ENCODE results near the gene KCNMA1.
A peak's percentile ranks its signal among the peaks of the same experiment; 100 is the strongest.
"Not testable (repeated sequence)": the region's sequence is repeated elsewhere in the genome, so short reads cannot be mapped to it uniquely, and the experiment has no call there.

KCNMA1 gene

DNA sequence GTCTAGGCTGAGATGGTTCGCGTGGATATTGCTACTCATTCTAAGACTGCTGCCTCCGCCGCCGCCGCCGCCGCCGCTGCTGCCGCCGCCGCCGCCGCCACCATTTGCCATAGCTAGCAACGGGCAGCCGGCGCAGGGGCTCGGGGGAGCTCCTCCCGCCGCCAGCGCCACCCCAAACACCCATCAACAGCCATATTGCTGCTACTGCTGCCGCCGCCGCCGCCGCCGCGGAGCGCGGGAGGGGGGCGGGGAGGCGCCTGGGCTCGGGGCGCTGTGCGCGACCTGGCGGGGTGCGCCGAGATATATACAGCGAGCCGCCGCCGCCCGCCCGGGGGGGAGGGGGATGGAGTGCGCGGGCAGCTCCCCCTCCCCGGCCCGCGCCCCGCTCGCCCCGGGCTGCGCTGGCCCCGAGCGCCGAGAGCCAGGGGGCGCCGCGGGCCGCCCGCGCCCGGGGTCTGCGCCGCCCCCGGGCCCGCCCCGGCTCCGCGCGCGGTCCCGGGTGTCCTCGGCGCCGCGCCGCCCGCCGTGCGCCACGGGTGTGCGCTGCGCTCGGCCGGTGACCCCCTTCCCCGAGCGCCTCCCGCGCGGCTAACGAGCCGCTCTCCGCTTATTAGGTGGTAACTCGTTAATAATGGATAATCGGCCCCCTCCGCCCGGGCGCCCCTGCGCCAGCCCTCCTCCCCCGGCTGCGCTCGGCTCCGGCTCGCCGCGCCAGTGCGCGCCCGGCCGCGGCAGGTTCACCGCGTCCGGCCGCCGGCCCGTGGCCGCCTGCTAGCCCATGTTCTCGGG, at the start of gene KCNMA1:
Gene KCNMA1, minus strand, starts transcription at position 277 of the 789 bp plus-strand sequence.
- no peak for DNase-seq

DNA sequence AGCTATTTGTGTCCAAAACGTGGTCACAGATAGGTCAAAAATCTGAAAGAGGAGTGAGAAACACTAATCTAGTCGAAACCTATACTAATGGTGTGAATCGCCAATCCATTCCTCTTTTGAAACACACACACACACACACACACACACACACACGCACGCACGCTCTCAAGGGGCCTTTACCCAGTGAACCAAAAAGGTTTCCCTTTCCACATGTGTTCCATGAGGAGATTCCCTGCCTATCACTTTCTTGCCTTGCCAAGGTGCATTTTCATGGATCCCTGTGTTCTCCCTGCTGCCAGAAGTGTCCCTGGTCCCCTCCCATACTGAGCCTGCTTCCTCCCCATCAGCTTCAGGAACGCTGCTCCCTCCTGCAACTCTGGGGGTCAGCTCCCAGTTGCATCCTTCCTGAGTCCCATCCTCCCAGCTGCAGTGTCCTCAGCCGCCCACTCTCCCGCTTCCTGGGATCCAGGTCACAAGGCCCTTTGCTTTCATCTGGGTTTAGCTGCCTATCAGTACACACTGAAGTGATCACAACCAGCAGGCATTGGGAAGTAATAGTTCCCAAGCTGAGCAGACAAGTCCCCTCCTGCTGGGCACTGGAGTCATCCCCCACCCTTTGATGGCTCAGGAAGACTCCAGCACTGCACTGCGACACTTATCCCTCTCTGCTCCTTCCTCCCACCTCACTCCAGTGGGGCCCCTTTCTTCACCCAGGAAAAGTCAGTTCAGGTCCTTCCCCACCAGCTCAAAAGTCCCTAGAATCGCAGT, 49.2 kb upstream of the KCNMA1 start:
- DNase-seq, result no peak

DNA sequence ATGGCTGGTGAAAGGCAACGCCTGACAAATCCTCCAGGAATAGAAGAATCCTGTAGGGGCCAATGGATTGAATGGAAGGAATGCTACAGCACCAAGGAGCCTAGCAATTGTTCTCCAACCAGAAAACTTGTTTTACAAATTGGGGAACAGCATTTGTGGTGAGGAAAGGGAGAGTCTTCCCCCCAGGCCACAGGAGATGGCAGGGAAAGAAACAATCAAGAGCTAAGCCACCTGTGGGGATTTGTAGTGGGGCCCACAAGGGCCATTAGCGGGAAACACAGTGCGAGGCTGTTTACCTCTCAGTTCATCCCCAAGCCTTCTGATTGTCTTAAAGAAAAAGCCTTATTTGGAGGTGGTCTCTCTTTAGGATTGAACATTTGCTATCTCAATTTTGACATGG, 48.5 kb upstream of the KCNMA1 start:
- no peak for DNase-seq

DNA sequence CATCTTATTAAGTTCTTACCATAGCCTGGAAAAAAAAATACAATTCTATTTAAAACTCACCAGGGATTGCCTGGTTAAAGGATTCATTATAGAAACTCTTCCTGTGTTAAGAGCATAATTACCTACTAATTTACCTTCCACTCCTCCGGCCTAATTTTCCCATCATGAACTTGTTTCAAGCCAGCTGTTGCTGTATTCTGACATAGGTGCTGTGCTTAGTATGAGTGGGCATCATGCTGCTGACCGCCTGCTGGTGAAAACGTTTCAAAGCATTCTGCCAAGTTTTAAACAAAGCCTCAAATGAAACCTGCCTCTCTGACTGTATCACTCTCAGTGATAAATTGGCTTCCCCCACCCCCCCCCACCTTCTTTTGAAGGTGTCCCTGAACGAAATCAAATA, 47.8 kb upstream of the KCNMA1 start:
- DNase-seq, result no peak

DNA sequence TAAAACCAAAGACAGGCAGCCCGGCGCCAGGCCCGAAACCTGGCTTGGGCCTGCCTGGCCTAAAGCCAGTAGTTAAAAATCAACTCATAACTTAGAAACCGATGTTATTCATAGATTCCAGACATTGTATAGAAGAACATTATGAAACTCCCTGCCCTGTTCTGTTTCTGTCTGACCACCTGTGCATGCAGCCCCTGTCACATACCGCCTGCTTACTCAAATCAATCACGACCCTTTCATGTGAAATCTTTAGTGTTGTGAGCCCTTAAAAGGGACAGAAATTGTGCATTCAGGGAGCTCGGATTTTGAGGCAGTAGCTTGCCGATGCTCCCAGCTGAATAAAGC, 45.5 kb upstream of the KCNMA1 start:
- not testable (repeated sequence) for DNase-seq

GRCh38 chr10:77682393-77683087, 44.9 kb upstream of the KCNMA1 start:
- no peak for DNase-seq

DNA sequence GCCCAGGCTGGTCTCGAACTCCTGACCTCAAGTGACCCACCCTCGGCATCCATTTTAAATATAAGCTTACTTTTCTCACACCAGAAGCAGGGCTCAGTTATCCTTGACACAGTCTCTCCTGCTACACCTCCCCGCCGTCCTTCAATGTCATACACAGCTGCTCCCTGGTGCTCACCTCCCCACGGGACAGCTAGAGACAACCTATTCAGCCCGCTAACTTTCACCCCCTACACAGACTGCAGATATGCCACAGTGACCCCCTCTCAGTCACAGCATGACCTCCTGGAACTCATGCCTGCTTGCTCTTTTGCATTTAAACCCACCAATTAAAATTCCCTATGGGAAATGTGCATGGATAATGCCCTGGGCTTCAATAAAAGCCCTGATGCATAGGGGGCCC, 44.2 kb upstream of the KCNMA1 start:
- no peak for DNase-seq

GRCh38 chr10:77680811-77681210, 43.2 kb upstream of the KCNMA1 start:
- DNase-seq, result peak; percentile 10

- DNase-seq, result no peak
These were observed 42.5 kb upstream of the KCNMA1 start for GRCh38 chr10:77680065-77680464.

DNA sequence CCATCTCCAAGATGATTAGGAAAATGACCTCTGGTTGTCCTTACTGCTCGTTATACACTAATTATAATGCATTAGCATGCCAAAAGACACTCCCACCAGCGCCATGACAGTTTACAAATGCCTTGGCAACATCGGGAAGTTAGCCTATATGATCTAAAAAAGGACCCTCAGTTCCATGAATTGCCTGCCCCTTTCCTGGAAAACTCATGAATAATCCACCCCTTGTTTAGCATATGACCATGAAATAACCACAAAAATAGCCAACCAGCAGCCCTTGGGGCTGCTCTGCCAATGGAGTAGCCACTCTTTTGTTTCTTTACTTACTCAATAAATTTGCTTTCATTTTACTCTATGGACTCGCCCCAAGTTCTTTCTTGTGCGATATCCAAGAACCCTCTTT, 41.6 kb upstream of the KCNMA1 start:
- DNase-seq, result peak; percentile 28

GRCh38 chr10:77678146-77678545, 40.5 kb upstream of the KCNMA1 start:
- DNase-seq, result no peak

DNA sequence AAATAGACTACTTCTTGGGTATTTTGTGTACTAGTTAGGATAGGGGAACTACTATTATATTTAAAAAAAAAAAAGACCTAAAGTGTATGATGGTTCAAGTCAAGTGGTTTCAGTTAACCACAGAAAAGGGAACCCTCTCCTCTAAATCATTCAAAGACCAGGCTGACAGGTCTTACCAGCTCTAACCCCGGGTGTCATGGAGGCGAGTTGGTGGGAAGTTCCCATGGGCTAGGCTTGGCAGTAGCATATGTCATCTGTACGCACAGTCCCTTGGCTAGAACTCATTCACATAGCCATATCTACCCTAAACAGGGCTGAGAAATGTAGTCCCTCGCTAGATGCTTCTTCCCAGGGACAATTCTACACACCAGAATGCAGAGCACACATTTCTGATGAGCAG, 37.7 kb upstream of the KCNMA1 start:
- DNase-seq, result peak; percentile 91

GRCh38 chr10:77673515-77674140, 36.0 kb upstream of the KCNMA1 start:
- DNase-seq, result peak; percentile 4

- DNase-seq, result peak; percentile 7
These were observed 35.5 kb upstream of the KCNMA1 start for GRCh38 chr10:77673101-77673500.

DNA sequence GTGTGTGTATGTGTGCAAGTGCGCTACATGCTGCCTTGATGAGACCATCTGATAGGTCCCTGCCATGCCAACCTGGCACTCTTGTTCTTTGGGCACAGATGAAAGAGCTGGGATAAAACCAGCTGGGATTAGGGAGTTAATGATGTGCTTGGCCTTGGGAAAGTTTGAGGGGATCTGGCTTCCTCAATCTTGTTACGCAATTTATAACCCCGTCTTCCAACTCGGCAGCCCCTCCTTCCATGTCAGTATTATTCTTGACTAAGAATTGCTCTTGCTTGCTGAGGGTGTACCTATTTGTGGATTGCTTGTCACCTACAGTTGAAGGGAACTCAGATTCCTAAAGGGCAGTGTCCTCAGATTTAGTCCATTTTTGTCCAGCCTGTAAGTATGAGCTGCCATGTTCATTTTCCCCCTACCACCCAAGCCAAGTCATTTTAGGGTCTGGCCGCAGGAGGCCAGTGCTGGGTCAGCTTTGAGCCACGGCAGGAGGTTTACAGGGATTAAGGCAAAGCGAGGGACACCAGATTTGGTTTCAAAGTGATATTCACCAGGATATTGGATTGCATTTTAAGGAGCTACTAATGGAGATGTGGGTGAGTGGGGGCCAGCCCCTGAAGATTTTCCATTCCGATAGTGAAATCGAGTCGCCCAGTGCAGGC, 34.1 kb upstream of the KCNMA1 start:
- DNase-seq, result peak; percentile 51

DNA sequence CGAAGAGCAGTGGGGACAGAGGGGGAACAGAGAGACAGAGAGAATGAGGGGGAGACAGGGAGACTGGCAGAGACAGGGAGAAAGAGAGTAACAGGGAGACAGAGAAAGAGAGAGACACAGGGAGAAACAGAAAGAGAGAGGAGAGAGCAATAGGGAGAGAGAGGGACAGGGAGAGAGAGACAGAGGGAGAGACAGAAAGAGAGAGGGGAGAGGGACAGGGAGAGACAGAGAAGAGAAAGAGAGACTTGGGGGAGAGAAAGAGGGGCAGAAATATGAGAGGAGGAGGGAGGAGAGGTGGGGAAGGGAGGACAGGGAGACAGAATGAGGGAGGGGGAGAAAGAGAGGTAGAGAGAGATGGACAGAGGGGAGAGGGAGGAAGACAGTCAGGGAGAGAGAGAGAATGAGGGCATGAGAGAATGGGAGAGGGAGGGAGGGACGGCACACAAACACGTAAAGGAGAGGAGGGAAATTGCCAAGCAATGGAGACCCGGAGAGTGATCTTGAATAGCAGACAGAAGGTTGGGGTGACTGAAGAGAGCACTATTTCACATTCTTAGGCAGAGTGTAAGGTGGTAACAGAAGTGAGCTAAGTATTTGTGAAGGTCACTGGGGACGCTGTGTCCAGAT, 33.3 kb upstream of the KCNMA1 start:
- no peak for DNase-seq

DNA sequence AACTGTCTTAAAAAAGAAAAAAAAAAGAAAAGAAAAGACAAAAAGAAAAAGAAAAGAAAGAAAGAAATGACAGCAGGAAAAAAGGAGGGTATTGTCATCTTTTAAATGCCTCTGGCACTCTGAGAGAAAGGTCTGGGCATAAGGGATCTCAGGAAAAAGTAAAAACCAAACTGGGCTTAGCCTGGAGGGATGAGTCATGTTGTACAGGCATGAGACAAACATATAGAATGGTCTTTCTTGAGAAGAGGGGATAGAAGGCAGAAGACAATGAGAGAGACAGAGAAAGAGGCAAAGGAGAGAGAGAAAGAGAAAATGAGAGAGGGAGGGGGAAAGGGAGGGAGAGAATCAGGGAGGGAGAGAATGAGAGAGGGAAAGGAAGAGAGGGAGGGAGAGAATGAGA, 32.3 kb upstream of the KCNMA1 start:
- DNase-seq, result no peak

DNA sequence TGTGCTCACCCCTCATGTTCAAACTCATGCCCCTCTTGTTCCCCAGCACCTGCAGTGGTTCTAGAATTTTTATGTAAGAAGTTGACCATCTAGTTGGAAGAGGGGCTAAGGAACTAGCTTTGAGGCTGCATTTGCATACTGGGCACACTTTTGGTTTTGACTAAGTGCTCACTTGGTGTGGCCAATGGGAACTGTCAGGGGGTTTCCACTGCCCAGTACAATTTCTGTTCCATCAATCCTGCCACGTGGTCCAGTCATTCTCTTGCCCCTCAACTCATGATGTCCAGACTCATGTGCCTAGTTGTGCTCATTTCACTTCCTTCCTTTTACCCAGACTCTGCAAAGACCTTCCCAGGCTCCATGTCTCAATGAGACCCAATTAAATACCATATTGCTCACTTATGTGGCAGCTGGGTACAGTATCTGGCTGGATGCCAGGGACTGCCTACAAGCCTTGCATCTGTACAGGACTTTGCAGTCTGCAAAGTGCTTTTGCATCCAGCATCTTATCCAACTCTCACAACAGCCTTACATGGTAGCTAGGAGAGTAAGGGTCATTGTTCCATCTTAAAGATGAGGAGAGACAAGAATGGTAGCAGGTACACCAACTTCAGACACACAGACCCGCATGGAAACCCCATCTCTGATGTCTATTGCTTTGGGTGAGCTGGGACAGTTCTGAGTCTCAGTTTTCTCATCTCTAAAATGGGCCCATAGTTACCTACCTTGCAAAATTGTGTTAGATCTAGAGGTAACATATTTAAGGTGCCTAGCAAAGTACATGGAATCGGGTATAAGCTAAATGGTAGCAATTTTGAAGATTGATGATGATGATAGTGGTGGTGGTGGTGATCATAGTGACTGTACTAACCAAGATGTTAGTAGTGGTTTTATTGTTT, 30.1 kb upstream of the KCNMA1 start:
- peak; percentile 4 for DNase-seq

DNA sequence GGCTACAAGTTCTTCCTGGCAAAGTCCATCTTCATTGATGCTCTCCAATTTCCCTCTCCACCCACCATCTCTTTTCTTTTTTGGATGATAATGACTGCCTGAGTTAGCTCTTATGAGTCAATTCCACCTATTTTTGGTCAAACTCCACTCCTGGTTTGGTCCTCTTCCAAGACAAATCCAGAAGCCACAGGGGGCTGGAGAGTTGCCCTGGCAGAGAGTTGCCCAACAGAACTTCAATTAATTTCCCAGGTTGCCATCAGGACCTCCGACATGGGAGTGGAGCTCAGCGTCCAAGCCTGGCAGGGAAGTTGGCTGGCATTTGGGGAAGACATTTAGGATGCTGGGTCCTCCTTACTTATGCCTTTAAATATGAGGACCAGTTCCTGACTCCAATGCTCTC, 29.2 kb upstream of the KCNMA1 start:
- DNase-seq, result no peak

- DNase-seq, result no peak
These were observed 27.1 kb upstream of the KCNMA1 start for GRCh38 chr10:77664696-77665095.

GRCh38 chr10:77664008-77664407, 26.4 kb upstream of the KCNMA1 start:
- DNase-seq, result no peak

Measured in MV-4-11 (cell line).